Mucosa of rectum (tissue), 2 donors: ENCODE data around the gene TMPRSS4.

Experiments
- H3K27ac ChIP-seq, 2 donors: one replicate each; pipeline ENCODE4 v1.7.0; 2013; ENCODE audit warnings: inconsistent platforms in 2 of 2, low read depth in 2 of 2, low read length in 2 of 2
- H3K27me3 ChIP-seq, 2 donors: one replicate each; pipeline ENCODE4 v1.7.0; 2013; ENCODE audit warnings: low read length in 2 of 2; ENCODE audit not compliant: control insufficient read depth in 2 of 2, insufficient read depth in 2 of 2
- H3K36me3 ChIP-seq, 2 donors: one replicate each; pipeline ENCODE4 v1.7.0; 2013; ENCODE audit warnings: low read length in 2 of 2; ENCODE audit not compliant: control insufficient read depth in 2 of 2, insufficient read depth in 2 of 2
- H3K4me1 ChIP-seq, 2 donors: one replicate each; pipeline ENCODE4 v1.7.0; 2013; ENCODE audit warnings: low read length in 2 of 2, mild to moderate bottlenecking in 1 of 2; ENCODE audit not compliant: control insufficient read depth in 2 of 2, insufficient read depth in 2 of 2
- H3K4me3 ChIP-seq, 2 donors: one replicate each; pipeline ENCODE4 v1.7.0; 2013; ENCODE audit warnings: low read length in 2 of 2
- H3K9ac ChIP-seq, 2 donors: one replicate each; pipeline ENCODE4 v1.7.0; 2013; ENCODE audit warnings: low read length in 2 of 2, low read depth in 1 of 2, mild to moderate bottlenecking in 1 of 2
- H3K9me3 ChIP-seq, 2 donors: one replicate each; pipeline ENCODE4 v1.7.0; 2013; ENCODE audit warnings: low read length in 2 of 2; ENCODE audit not compliant: control insufficient read depth in 2 of 2
- donor health status: healthy.
- donor health status: Normal muscosa, but diverticular disease.

Gene TMPRSS4

GRCh38 chr11:118163494-118163893, 86.6 kb downstream of the TMPRSS4 start:
- H3K27me3 ChIP-seq = peaks cover 11 to 12% of the 10 kb centered on the region in 2 donors
- no peaks in the 10 kb centered on the region for H3K4me1 ChIP-seq
- H3K36me3 ChIP-seq = no peaks in the 10 kb centered on the region

GRCh38 chr11:118164885-118165284, 88.0 kb downstream of the TMPRSS4 start:
- no peaks in the 10 kb centered on the region for H3K36me3 ChIP-seq
- H3K27me3 ChIP-seq = peaks cover 10 to 17% of the 10 kb centered on the region in 2 donors
- no peaks in the 10 kb centered on the region for H3K4me1 ChIP-seq
- no peak overlapping the region for H3K9ac ChIP-seq
- no peak overlapping the region for H3K27ac ChIP-seq
- H3K4me3 ChIP-seq = no peak overlapping the region
- no peaks in the 10 kb centered on the region for H3K9me3 ChIP-seq

More at GRCh38 chr11:118163494-118163893, 86.6 kb downstream of the TMPRSS4 start:
- H3K9me3 ChIP-seq = no peaks in the 10 kb centered on the region
- H3K27ac ChIP-seq = no peak overlapping the region
- H3K9ac ChIP-seq = no peak overlapping the region
- no peak overlapping the region for H3K4me3 ChIP-seq

GRCh38 chr11:118166641-118167040, 89.8 kb downstream of the TMPRSS4 start:
- H3K27ac ChIP-seq = no peak overlapping the region
- peaks cover 10 to 19% of the 10 kb centered on the region in 2 donors for H3K27me3 ChIP-seq
- H3K4me3 ChIP-seq = no peak overlapping the region
- H3K36me3 ChIP-seq = no peaks in the 10 kb centered on the region
- H3K9me3 ChIP-seq = no peaks in the 10 kb centered on the region
- no peak overlapping the region for H3K9ac ChIP-seq
- peaks cover 0 to 5% of the 10 kb centered on the region in 2 donors for H3K4me1 ChIP-seq

GRCh38 chr11:118167253-118167652, 90.4 kb downstream of the TMPRSS4 start:
- Histone ChIP-seq H3K27me3 (peaks cover 13 to 19% of the 10 kb centered on the region in 2 donors), H3K4me1 (peaks cover 2 to 9% of the 10 kb centered on the region in 2 donors), H3K9me3 (no peaks in the 10 kb centered on the region), H3K36me3 (no peaks in the 10 kb centered on the region), H3K9ac (no peak overlapping the region), H3K4me3 (no peak overlapping the region), H3K27ac (no peak overlapping the region)

GRCh38 chr11:118167906-118168305, 91.0 kb downstream of the TMPRSS4 start:
- peaks cover 2 to 9% of the 10 kb centered on the region in 2 donors for H3K4me1 ChIP-seq
- H3K4me3 ChIP-seq = no peak overlapping the region
- no peak overlapping the region for H3K27ac ChIP-seq
- no peaks in the 10 kb centered on the region for H3K9me3 ChIP-seq
- no peaks in the 10 kb centered on the region for H3K36me3 ChIP-seq
- no peak overlapping the region for H3K9ac ChIP-seq
- peaks cover 10 to 13% of the 10 kb centered on the region in 2 donors for H3K27me3 ChIP-seq

GRCh38 chr11:118168316-118168715, 91.4 kb downstream of the TMPRSS4 start:
- peaks cover 10 to 13% of the 10 kb centered on the region in 2 donors for H3K27me3 ChIP-seq

GRCh38 chr11:118168751-118169150, 91.9 kb downstream of the TMPRSS4 start:
- Histone ChIP-seq H3K4me1 (peaks cover 2 to 9% of the 10 kb centered on the region in 2 donors), H3K9me3 (no peaks in the 10 kb centered on the region), H3K36me3 (no peaks in the 10 kb centered on the region), H3K27me3 (peaks cover 10 to 13% of the 10 kb centered on the region in 2 donors), H3K4me3 (no peak overlapping the region), H3K27ac (no peak overlapping the region), H3K9ac (no peak overlapping the region)

More at GRCh38 chr11:118168316-118168715, 91.4 kb downstream of the TMPRSS4 start:
- no peaks in the 10 kb centered on the region for H3K9me3 ChIP-seq
- H3K4me3 ChIP-seq = no peak overlapping the region
- no peak overlapping the region for H3K27ac ChIP-seq
- no peaks in the 10 kb centered on the region for H3K36me3 ChIP-seq
- no peak overlapping the region for H3K9ac ChIP-seq
- peaks cover 2 to 9% of the 10 kb centered on the region in 2 donors for H3K4me1 ChIP-seq

GRCh38 chr11:118169300-118170140, 92.6 kb downstream of the TMPRSS4 start:
- Histone ChIP-seq H3K27me3 (peaks cover 10 to 13% of the 10 kb centered on the region in 2 donors), H3K27ac (no peak overlapping the region), H3K9ac (no peak overlapping the region), H3K9me3 (no peaks in the 10 kb centered on the region), H3K4me1 (peaks cover 2 to 9% of the 10 kb centered on the region in 2 donors), H3K4me3 (no peak overlapping the region), H3K36me3 (no peaks in the 10 kb centered on the region)

GRCh38 chr11:118170231-118170630, 93.4 kb downstream of the TMPRSS4 start:
- Histone ChIP-seq H3K27ac (no peak overlapping the region), H3K9me3 (no peaks in the 10 kb centered on the region), H3K36me3 (no peaks in the 10 kb centered on the region), H3K27me3 (peaks cover 10 to 13% of the 10 kb centered on the region in 2 donors), H3K9ac (no peak overlapping the region), H3K4me1 (peaks cover 2 to 11% of the 10 kb centered on the region in 2 donors), H3K4me3 (no peak overlapping the region)

GRCh38 chr11:118170882-118171268, 94.0 kb downstream of the TMPRSS4 start:
- Histone ChIP-seq H3K4me1 (peaks cover 2 to 11% of the 10 kb centered on the region in 2 donors), H3K27me3 (peaks cover 10 to 13% of the 10 kb centered on the region in 2 donors), H3K36me3 (no peaks in the 10 kb centered on the region), H3K27ac (no peak overlapping the region), H3K9me3 (no peaks in the 10 kb centered on the region), H3K4me3 (no peak overlapping the region), H3K9ac (no peak overlapping the region)
